ENCODE data around the gene MS4A5.

The MS4A5 gene

DNA sequence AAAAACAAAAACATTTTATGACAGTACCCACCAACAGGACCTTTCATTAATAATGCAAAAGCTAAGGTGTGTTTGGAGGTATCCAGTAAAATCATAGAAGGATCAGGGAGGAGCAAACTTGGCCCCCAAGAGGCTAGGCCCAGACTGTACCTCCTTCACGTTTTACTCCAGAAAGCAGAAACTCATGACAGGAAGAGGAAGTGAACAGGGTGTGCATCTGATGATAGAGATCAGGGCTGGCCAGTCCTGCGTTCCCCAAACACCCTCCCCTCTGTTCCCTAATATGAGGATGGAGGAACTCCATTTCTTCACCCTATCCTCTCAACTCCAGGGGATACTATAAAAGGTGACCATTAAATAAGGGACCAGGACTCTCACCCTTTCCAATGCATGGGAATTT is 53.0 kb downstream of the MS4A5 start:
- no peak for DNase-seq

DNA sequence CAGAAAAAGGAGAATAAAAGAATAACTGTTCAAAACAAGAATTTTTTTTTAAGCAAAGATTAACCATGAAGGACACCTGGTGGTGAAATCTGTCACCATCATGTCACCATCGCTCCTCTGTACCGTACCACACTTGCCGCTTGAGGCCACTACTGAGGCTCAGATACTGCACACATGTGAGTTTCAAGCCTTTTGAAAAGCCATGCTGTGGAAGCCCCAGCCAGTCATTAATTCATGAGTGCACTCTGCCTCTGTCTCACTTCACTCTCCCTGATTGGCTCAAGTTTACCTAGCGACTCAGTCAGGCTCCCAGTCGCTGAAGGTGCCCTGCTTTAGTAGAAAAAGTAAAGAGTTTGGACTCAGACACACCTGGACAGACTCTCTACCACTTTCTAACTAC is 56.6 kb downstream of the MS4A5 start:
- no peak for DNase-seq

DNA sequence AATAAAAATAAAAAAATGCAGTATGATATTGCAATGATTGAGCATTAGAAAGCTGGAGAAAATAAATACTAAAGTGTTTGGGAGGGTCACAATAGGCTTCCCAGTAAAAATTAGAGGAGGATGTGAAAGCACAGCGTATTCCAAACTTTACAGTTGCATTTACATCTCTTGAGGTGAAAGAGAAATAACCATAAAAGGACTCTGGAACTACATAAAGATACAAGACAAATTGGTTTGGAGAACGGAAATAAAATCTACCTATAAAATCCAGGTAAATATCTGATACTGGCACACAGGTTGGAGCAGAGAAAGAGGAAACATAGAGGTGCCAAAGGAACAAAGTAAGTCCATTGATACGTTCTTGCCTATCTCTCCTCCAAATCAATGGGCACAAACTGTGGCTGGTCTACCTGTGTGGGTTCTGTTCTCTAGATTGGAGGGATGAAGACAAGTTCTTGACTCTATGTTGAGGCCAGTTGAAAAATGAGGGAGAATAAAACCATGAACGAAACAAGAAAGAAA is 63.2 kb downstream of the MS4A5 start, which contains the start of gene MS4A12:
MS4A12 (plus strand) TSS at position 291 of the 522 bp plus-strand sequence. CDS start 4,541 bp downstream, outside the sequence.
- no peak for DNase-seq

DNA sequence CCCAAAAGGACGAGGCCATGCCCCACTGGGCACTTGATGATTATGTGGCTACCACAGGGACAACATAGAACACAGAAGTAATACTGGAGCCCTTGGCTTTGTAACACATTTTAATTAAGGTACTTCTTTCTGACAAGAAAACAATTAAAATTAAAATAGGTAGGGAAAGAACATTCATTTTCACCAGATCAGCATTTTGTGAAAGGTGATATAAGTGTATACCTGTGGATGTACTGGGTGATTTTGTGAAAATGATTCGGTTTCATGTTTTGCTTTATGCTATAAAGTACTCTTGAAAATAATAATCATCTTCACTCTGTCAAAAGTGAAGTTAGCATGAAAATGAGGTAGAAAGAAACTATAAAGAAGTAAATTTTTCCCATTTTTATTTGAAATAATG is 64.1 kb downstream of the MS4A5 start:
- DNase-seq = no peak

Data from amygdala (tissue), 56 donors.